Aorta (tissue), 5 donors: ENCODE results near the gene TTC39B. TPM values are rescaled to one million over a fixed set of nuclear protein-coding genes. Genes with fewer than 3 reads are reported as not detected.

Experiments used
- ATAC-seq: fragments of 200-7000 bp; cut with Tn5 transposase; one replicate; pipeline ENCODE4 v1.9.1; 2022; ENCODE audit warnings: moderate library complexity; ENCODE audit not compliant: low FRiP score
- DNase-seq, 2 donors: peaks; one replicate each; pipeline ENCODE4 v3.0.0-alpha.2; 2020
- H3K27ac ChIP-seq, 2 donors: one replicate each; pipeline ENCODE4 v1.5.1; 2013; ENCODE audit warnings: low read length in 2 of 2, mild to moderate bottlenecking in 2 of 2, moderate library complexity in 2 of 2, control low read depth in 1 of 2, inconsistent platforms in 1 of 2, low read depth in 1 of 2
- H3K27me3 ChIP-seq, 2 donors: one replicate each; pipeline ENCODE4 v1.6.1; 2013; ENCODE audit warnings: control low read depth in 1 of 2, low read length in 1 of 2, mild to moderate bottlenecking in 1 of 2, moderate library complexity in 1 of 2; ENCODE audit not compliant: insufficient read depth in 2 of 2, control insufficient read depth in 1 of 2
- H3K36me3 ChIP-seq, 2 donors: one replicate each; pipeline ENCODE4 v1.6.1; 2013; ENCODE audit warnings: control low read depth in 1 of 2, low read length in 1 of 2, mild to moderate bottlenecking in 1 of 2; ENCODE audit not compliant: insufficient read depth in 2 of 2, control insufficient read depth in 1 of 2
- H3K4me1 ChIP-seq, 2 donors: one replicate each; pipeline ENCODE4 v1.6.1; 2013; ENCODE audit warnings: low read length in 2 of 2, control low read depth in 1 of 2, mild to moderate bottlenecking in 1 of 2, moderate library complexity in 1 of 2; ENCODE audit not compliant: insufficient read depth in 2 of 2, control insufficient read depth in 1 of 2
- H3K4me3 ChIP-seq, 2 donors: one replicate each; pipeline ENCODE4 v1.5.1; 2013; ENCODE audit warnings: low read length in 2 of 2, control low read depth in 1 of 2, mild to moderate bottlenecking in 1 of 2
- H3K9me3 ChIP-seq: one replicate; pipeline ENCODE4 v1.6.1; 2013; ENCODE audit warnings: mild to moderate bottlenecking, low read length; ENCODE audit not compliant: control insufficient read depth
- WGBS, 2 donors: extraction: QIAGEN DNeasy Blood & Tissue Kit; methylation state at CpG; one replicate each; pipeline ENCODE4 v1.1.7; 2013; 5-methylcytosine and 5-hydroxymethylcytosine counted together
- intact Hi-C, 2 donors: fragments of 100-400 bp; cut with DNase I; formaldehyde crosslinking; loops; one replicate each; pipeline versions ENCODE4 v1.14.2 to v1.15.0; 2022
- polyA plus RNA-seq, 2 donors: library from polyadenylated mRNA; stranded (reverse); fragments of 200-250 nt; gene quantifications; one replicate each; pipeline ENCODE4 v1.2.3, GENCODE V29; 2013
- total RNA-seq, 2 donors: library from RNA; stranded (reverse); fragmentation: NEBNext Ultra II Directional; extraction: Animal tissue kit (Norgen Biotek cat#: 25700); gene quantifications; one replicate each; pipeline ENCODE4 v1.2.1, GENCODE V29; 2021
- donor health status: healthy with polysubstance abuse.
- donor health status: Bipolar disorder and iron deficiency.
- donor health status: DM: no; HTN: no; CAD: no.
- donor health status: DM: no; HTN: no; CAD: no.
- donor health status: DM: yes; HTN: yes; CAD: no.

The TTC39B gene
- total and polyA plus RNA-seq, 4 donors = 6.1 to 40.8 (median 26.8) TPM

GRCh38 chr9:15135164-15135792 is 171.7 kb downstream of the TTC39B start:
- 25 to 28% methylated on average over 18 of the region's 18 CpGs for WGBS, 2 donors
- DNase-seq (no peak), ATAC-seq (peak; percentile 88)
- Histone ChIP-seq H3K36me3 (no peaks in the 10 kb centered on the region), H3K4me3 (peak overlapping the region in 1 of 2 donors; percentile 48), H3K27me3 (no peaks in the 10 kb centered on the region), H3K9me3 (no peaks in the 10 kb centered on the region), H3K27ac (no peak overlapping the region), H3K4me1 (no peaks in the 10 kb centered on the region)
- intact Hi-C loops = loop anchor here in 1 of 2 donors (2.0 kb wide), 1 partner anchor 30 kb away; no protein-coding TSS in a partner anchor

- WGBS, 2 donors = 76 to 79% methylated on average over 3 of the region's 3 CpGs
- Histone ChIP-seq H3K27ac (no peak overlapping the region), H3K36me3 (no peaks in the 10 kb centered on the region), H3K9me3 (no peaks in the 10 kb centered on the region), H3K27me3 (no peaks in the 10 kb centered on the region), H3K4me1 (no peaks in the 10 kb centered on the region), H3K4me3 (no peak overlapping the region)
- intact Hi-C loops = no loop called here
- no peak for ATAC-seq
- DNase-seq = no peak
These were observed 173.5 kb downstream of the TTC39B start for GRCh38 chr9:15133488-15133887.

GRCh38 chr9:15132091-15132490 is 174.9 kb downstream of the TTC39B start:
- Histone ChIP-seq H3K27me3 (no peaks in the 10 kb centered on the region), H3K9me3 (no peaks in the 10 kb centered on the region), H3K27ac (no peak overlapping the region), H3K4me3 (no peak overlapping the region), H3K36me3 (no peaks in the 10 kb centered on the region), H3K4me1 (no peaks in the 10 kb centered on the region)
- ATAC-seq (no peak), DNase-seq (no peak)
- intact Hi-C loops = no loop called here
- WGBS, 2 donors = 60 to 67% methylated on average over 5 of the region's 5 CpGs

- Histone ChIP-seq H3K4me3 (no peak overlapping the region), H3K9me3 (no peaks in the 10 kb centered on the region), H3K36me3 (no peaks in the 10 kb centered on the region), H3K27ac (no peak overlapping the region), H3K4me1 (no peaks in the 10 kb centered on the region), H3K27me3 (no peaks in the 10 kb centered on the region)
- ATAC-seq = no peak
- intact Hi-C loops = no loop called here
- WGBS, 2 donors = 83 to 89% methylated on average over 5 of the region's 5 CpGs
- no peak for DNase-seq
These were observed 175.9 kb downstream of the TTC39B start for GRCh38 chr9:15131094-15131493.

- DNase-seq (no peak), ATAC-seq (no peak)
- Histone ChIP-seq H3K9me3 (no peaks in the 10 kb centered on the region), H3K4me1 (no peaks in the 10 kb centered on the region), H3K27ac (no peak overlapping the region), H3K27me3 (no peaks in the 10 kb centered on the region), H3K4me3 (no peak overlapping the region), H3K36me3 (no peaks in the 10 kb centered on the region)
- whole genome bisulfite sequencing, 2 donors = 86 to 89% methylated on average over 5 of the region's 5 CpGs
- intact Hi-C loops = no loop called here
These were observed 179.2 kb downstream of the TTC39B start for GRCh38 chr9:15127831-15128230.

- 43 to 45% methylated on average over 2 of the region's 2 CpGs for WGBS, 2 donors
- Histone ChIP-seq H3K27ac (no peak overlapping the region), H3K4me1 (no peaks in the 10 kb centered on the region), H3K27me3 (no peaks in the 10 kb centered on the region), H3K36me3 (no peaks in the 10 kb centered on the region), H3K9me3 (no peaks in the 10 kb centered on the region), H3K4me3 (no peak overlapping the region)
- ATAC-seq (no peak), DNase-seq (no peak)
- intact Hi-C loops = no loop called here
These were observed 185.4 kb downstream of the TTC39B start for GRCh38 chr9:15121630-15122029.

- H3K4me3 ChIP-seq = no peak overlapping the region
- H3K27me3 ChIP-seq = no peaks in the 10 kb centered on the region
- H3K4me1 ChIP-seq = no peaks in the 10 kb centered on the region
- intact Hi-C loops = no loop called here
- no peaks in the 10 kb centered on the region for H3K36me3 ChIP-seq
- H3K9me3 ChIP-seq = no peaks in the 10 kb centered on the region
- H3K27ac ChIP-seq = no peak overlapping the region
- DNase-seq (no peak), ATAC-seq (no peak)
- 32 to 45% methylated on average over 7 of the region's 7 CpGs for WGBS, 2 donors
These were observed 190.9 kb downstream of the TTC39B start for GRCh38 chr9:15116130-15116580.

- intact Hi-C loops = no loop called here
- H3K27me3 ChIP-seq = no peaks in the 10 kb centered on the region
- H3K4me1 ChIP-seq = no peaks in the 10 kb centered on the region
- H3K4me3 ChIP-seq = no peak overlapping the region
- no peaks in the 10 kb centered on the region for H3K36me3 ChIP-seq
- 61 to 66% methylated on average over 5 of the region's 5 CpGs for WGBS, 2 donors
- no peaks in the 10 kb centered on the region for H3K9me3 ChIP-seq
- ATAC-seq (no peak), DNase-seq (no peak)
- no peak overlapping the region for H3K27ac ChIP-seq
These were observed 191.3 kb downstream of the TTC39B start for GRCh38 chr9:15115702-15116101.

GRCh38 chr9:15115041-15115440 is 192.0 kb downstream of the TTC39B start:
- H3K27me3 ChIP-seq = no peaks in the 10 kb centered on the region
- peaks cover 0 to 2% of the 10 kb centered on the region in 2 donors for H3K4me1 ChIP-seq
- H3K4me3 ChIP-seq = no peak overlapping the region
- WGBS, 2 donors = 94 to 96% methylated on average over 2 of the region's 2 CpGs
- no peaks in the 10 kb centered on the region for H3K9me3 ChIP-seq
- H3K36me3 ChIP-seq = no peaks in the 10 kb centered on the region
- no peak for ATAC-seq
- DNase-seq = no peak
- no peak overlapping the region for H3K27ac ChIP-seq
- intact Hi-C loops = no loop called here
